ENCODE results near the gene IL17RA. TPM values are rescaled to one million over a fixed set of nuclear protein-coding genes. Genes with fewer than 3 reads are reported as not detected.
A peak's percentile ranks its signal among the peaks of the same experiment; 100 is the strongest.

The IL17RA gene
- total RNA-seq, 2 experiments from 2014 or later, result 37.8 to 38.7 TPM

DNA sequence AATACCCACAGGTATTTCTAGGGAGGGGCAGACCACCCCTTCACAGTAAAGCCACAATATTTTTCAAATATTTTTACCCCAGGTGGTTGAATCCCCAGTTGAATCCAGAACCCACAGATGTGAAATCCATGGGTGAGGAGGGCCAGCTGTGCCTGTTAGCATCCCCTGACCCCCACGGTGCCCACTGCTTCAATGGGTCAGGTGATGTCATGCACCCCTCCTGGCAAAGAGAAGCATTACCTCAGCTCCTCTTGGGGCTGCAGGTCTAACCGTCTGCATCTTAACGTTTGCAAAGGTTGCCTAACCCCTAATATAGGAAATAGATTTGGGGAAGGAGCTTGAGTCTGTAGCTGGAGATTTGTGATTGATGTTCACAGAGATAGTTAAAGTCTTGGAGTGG, 24.7 kb upstream of the IL17RA start:
- Mint-ChIP-seq H3K4me3 (no peak overlapping the region), H3K9me3 (no peaks in the 10 kb centered on the region), H3K4me1 (no peaks in the 10 kb centered on the region), H3K27ac (no peak overlapping the region), H3K36me3 (ENCODE audit: low read depth) (no peaks in the 10 kb centered on the region), H3K27me3 (peaks cover 23% of the 10 kb centered on the region)
- no peak for DNase-seq
- ChIA-PET CTCF (no interaction called here), POLR2A (no interaction called here)

DNA sequence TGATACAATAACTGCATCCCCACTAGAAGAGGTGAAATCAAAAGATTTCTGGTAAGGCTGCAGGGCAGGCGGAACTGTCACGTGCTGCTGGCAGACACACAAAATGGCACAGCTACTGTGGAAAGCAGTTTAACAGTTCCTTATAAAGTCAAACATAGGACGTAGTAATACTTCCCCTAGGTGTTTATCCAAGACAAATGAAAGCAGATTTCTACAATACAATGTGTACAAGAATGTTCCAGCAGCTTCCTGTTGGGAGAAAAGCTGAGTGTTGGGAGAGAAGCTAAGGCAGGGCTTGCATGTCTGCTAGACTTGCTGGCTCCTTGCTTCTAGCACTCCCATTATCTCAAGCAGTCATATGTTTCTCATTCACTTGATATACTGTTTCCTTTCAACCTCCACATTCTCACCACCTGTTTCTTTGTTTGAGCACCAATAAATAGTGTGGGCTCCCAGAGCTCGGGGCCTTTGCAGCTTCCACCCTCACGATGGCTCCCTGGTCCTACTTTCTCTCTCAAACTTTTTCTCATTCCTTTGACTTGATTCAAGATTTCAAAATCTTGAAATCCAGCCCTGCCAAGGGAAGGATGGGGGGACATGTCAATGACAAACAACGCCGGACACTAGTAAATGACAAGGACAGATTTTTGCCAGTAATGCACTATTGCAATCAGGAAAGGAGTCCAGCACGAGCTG, 21.2 kb upstream of the IL17RA start:
- Mint-ChIP-seq H3K4me3 (no peak overlapping the region), H3K36me3 (ENCODE audit: low read depth) (no peaks in the 10 kb centered on the region), H3K27ac (no peak overlapping the region), H3K4me1 (no peaks in the 10 kb centered on the region), H3K9me3 (no peaks in the 10 kb centered on the region), H3K27me3 (peaks cover 24% of the 10 kb centered on the region)
- ChIA-PET POLR2A (no interaction called here), CTCF (no interaction called here)
- no peak for DNase-seq

DNA sequence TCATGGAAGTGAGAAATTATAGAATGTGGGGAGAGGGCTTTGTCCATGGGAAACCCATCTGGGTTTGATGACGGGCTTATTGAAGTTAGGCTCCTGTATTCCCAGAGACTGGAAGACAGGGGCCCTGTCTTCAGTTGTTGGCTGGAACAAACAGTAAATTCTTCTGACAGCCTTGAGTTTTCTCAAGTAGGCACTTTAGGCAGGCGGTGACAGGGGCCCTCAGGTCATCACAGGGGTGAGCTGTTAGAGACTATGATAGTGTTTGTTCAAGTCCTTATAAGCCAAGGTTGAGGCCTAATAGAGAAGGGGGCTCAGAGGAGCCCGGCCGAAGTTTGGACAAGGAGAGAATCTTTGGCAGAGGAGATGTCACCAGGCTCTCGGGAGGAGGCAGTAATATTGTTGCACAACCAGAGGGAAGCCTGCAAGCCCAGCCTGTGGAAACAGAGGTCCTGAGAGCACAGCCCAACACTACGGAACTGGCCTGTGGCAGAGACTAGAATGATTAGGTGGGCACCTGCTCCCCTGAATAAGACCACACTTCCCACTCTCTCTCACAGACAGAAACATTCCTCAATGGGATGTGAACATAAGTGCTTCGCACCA, 20.2 kb upstream of the IL17RA start:
- Mint-ChIP-seq H3K4me3 (no peak overlapping the region), H3K27me3 (peaks cover 27% of the 10 kb centered on the region), H3K27ac (no peak overlapping the region), H3K9me3 (no peaks in the 10 kb centered on the region), H3K4me1 (no peaks in the 10 kb centered on the region), H3K36me3 (ENCODE audit: low read depth) (no peaks in the 10 kb centered on the region)
- POLR2A ChIA-PET, result no interaction called here
- CTCF ChIA-PET, result no interaction called here
- DNase-seq, result no peak

DNA sequence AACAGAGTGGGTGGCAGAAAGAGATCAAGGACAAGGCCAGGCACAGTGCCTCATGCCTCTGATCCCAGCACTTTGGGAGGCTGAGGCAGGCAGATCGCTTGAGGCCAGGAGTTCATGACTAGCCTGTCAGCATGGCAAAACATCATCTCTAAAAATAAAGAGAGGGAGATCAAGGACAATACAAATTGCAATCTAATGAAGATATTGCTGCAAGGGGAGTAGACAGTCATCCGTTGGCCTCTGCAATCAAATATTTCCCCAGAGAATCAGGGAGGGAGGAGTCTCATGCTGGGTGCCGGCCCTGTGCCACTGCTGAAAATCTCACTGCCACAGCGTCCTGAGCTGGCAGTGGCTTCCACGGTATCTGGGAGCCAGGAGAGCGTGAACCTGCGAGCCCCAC, 19.4 kb upstream of the IL17RA start:
- Mint-ChIP-seq H3K4me3 (no peak overlapping the region), H3K9me3 (no peaks in the 10 kb centered on the region), H3K27ac (no peak overlapping the region), H3K4me1 (no peaks in the 10 kb centered on the region), H3K36me3 (ENCODE audit: low read depth) (no peaks in the 10 kb centered on the region), H3K27me3 (peaks cover 31% of the 10 kb centered on the region)
- ChIA-PET CTCF (no interaction called here), POLR2A (no interaction called here)
- DNase-seq, result no peak

DNA sequence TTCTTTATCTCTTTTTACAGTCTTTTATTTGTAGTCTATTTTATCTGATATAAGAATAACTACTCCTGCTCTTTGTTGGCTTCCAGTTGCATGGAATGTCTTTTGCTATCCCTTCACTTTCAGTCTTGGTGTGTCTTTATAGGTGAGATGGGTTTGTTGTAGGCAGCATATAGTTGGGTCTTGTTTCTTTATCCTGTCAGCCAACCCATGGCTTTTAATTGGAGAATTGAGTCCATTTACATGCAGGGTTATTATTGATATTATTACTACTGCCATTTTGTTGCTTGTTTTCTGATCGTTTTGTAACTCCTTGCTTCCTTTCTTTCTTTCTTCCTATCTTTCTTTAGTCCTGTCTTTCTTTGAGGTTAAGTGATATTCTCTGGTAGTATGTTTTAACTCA, 11.9 kb upstream of the IL17RA start:
- Mint-ChIP-seq H3K36me3 (ENCODE audit: low read depth) (no peaks in the 10 kb centered on the region), H3K4me3 (no peak overlapping the region), H3K27me3 (peaks cover 56% of the 10 kb centered on the region), H3K27ac (no peak overlapping the region), H3K4me1 (peaks cover 18% of the 10 kb centered on the region), H3K9me3 (no peaks in the 10 kb centered on the region)
- ChIA-PET POLR2A (no interaction called here), CTCF (interaction anchor here (0.6 to 1.7 kb wide), 2 partner anchors 21 to 99 kb away, joined by 3 read pairs; no protein-coding TSS in a partner anchor)
- DNase-seq, result no peak

DNA sequence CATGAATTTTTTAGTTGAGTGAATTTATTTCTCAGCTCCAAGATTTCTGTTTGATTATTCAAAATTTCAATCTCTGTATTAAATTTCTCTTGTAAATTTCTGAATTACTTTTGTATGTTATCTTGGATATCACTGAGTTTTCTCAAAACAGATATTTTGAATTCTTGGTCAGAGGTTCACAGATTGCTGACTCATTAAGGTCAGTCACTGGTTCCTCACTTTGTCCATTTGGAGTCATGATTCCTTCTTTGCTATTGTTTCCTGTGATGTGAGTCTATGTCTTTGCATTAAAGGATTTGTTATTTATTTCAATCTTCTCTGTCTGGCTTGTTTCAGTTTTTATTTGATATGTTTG, 10.2 kb upstream of the IL17RA start:
- Mint-ChIP-seq H3K27ac (no peak overlapping the region), H3K4me3 (no peak overlapping the region), H3K36me3 (ENCODE audit: low read depth) (no peaks in the 10 kb centered on the region), H3K27me3 (peaks cover 54% of the 10 kb centered on the region), H3K9me3 (no peaks in the 10 kb centered on the region), H3K4me1 (peaks cover 18% of the 10 kb centered on the region)
- ChIA-PET CTCF (interaction anchor here (0.6 to 5.8 kb wide), 13 partner anchors 13 to 699 kb away, joined by 3 to 69 read pairs (median 6); no protein-coding TSS in a partner anchor), POLR2A (interaction anchor here (1.6 to 3.0 kb wide), 2 partner anchors 13 to 97 kb away, joined by 4 to 16 read pairs; no protein-coding TSS in a partner anchor)
- DNase-seq, result no peak

DNA sequence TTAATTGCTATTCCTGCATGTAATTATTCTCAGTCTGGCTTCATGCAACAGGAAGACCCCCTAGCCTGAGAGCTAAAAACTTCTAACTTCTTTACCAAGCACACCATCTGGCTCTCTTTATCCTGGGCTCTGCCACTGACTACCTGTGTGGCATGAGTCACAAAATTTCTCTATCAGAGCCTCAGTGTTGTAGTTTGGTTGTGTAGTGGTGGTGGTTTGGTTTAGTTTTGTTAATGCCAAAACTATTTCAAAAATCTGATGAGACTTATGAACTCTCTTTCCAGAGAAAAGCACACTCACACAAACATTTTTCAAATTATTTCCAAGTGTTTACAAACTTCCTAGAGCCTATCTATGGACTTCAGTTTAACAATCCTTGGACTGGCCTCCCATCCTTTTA, 7.5 kb upstream of the IL17RA start:
- ChIA-PET POLR2A (no interaction called here), CTCF (interaction anchor here (1.3 to 5.8 kb wide), 3 partner anchors 80 to 426 kb away, joined by 3 to 69 read pairs (median 47); no protein-coding TSS in a partner anchor)
- peaks cover 51% of the 10 kb centered on the region for H3K27me3 Mint-ChIP-seq
- no peaks in the 10 kb centered on the region for H3K9me3 Mint-ChIP-seq
- H3K36me3 Mint-ChIP-seq (ENCODE audit: low read depth), result no peaks in the 10 kb centered on the region
- peaks cover 18% of the 10 kb centered on the region for H3K4me1 Mint-ChIP-seq
- H3K27ac Mint-ChIP-seq, result no peak overlapping the region
- no peak overlapping the region for H3K4me3 Mint-ChIP-seq
- no peak for DNase-seq

DNA sequence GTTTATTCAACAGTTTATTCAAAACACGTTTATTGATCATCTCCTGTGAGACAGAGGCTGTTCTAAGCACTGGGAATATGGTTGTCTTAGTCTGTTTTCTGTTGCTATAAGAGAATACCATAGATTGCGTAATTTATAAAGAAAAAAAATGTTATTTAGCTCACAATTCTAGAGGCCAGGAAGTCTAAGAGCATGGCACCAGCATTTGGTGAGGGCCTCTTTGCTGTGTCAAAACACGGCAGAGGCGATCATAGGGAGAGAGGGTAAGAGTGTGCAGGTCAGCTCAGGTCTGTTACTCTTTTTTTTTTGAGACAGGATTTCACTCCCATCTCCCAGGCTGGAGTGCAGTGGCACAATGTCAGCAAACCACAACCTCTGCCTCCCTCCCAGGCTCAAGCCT, 5.2 kb upstream of the IL17RA start:
- CTCF ChIA-PET, result interaction anchor here (1.3 kb wide), 1 partner anchor 92 kb away, joined by 4 read pairs; no protein-coding TSS in a partner anchor

DNA sequence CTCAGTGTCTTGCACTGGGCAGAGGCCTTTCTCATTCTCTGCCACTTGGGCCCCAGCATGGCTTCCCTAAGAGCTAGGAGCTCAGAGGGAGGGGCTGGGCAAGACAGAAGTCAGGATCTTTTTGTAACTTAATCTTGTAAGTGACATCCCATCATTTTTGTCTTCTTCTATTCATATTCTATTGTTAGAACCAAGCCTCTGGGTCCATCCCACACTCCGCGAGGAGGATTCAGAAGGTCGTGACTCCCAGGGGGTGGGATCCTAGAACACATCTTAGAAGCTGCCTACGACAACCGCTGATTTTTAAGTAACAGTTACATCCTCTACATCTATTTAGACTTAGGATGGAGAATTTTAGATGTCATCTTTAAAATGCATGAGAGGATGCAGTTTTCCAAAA, 1.5 kb upstream of the IL17RA start:
- CTCF ChIA-PET, result interaction anchor here (1.8 kb wide), 1 partner anchor 89 kb away, joined by 4 read pairs; no protein-coding TSS in a partner anchor
- no peak for DNase-seq
- peaks cover 26% of the 10 kb centered on the region for H3K27me3 Mint-ChIP-seq
- peaks cover 39% of the 10 kb centered on the region for H3K4me1 Mint-ChIP-seq
- POLR2A ChIA-PET, result no interaction called here
- peak overlapping the region; percentile 8 for H3K4me3 Mint-ChIP-seq
- peaks cover 16% of the 10 kb centered on the region for H3K36me3 Mint-ChIP-seq (ENCODE audit: low read depth)
- no peaks in the 10 kb centered on the region for H3K9me3 Mint-ChIP-seq
- H3K27ac Mint-ChIP-seq, result peak overlapping the region; percentile 12

More for the DNA sequence above, 5.2 kb upstream of the IL17RA start:
- H3K4me1 Mint-ChIP-seq, result peaks cover 29% of the 10 kb centered on the region
- POLR2A ChIA-PET, result no interaction called here
- no peaks in the 10 kb centered on the region for H3K36me3 Mint-ChIP-seq (ENCODE audit: low read depth)
- no peak overlapping the region for H3K27ac Mint-ChIP-seq
- peaks cover 33% of the 10 kb centered on the region for H3K27me3 Mint-ChIP-seq
- no peak overlapping the region for H3K4me3 Mint-ChIP-seq
- no peak for DNase-seq
- H3K9me3 Mint-ChIP-seq, result no peaks in the 10 kb centered on the region

DNA sequence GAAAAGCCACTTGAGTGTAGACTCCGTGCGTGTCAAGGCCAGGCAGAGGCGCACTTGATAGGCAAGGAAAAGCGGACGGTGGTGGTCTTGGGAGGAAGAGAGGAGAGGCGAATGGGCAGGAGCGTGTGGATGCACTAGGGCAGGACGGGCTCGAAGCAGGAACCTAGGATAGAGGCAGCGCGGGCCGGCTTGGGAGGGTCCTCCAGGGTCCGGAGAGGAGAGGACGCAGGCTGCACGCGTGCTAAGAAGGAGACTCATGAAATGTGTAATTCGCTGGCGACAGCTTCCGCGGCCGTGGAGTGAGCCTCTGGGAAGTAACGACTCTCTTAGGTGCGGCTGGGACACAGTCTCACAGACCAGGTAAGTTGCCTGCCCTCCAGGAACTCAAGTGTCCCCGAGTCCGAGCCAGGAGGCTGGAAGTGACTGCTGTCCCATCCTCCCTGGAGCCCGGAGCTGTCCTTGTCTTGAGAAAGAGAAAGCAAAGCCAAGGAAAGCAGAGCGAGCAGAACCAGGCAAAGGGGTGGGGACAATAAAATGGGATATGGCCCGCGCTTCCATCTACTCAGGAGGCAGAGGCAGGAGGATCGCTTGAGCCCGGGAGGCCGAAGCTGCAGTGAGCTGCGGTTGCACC, 874 bp upstream of the IL17RA start:
- ChIA-PET POLR2A (interaction anchor here (1.0 kb wide), 1 partner anchor 23 kb away, joined by 4 read pairs; no protein-coding TSS in a partner anchor), CTCF (no interaction called here)
- Mint-ChIP-seq H3K27ac (no peak overlapping the region), H3K4me1 (peaks cover 42% of the 10 kb centered on the region), H3K27me3 (peaks cover 26% of the 10 kb centered on the region), H3K36me3 (ENCODE audit: low read depth) (peaks cover 16% of the 10 kb centered on the region), H3K4me3 (peak overlapping the region; percentile 78), H3K9me3 (no peaks in the 10 kb centered on the region)
- no peak for DNase-seq

DNA sequence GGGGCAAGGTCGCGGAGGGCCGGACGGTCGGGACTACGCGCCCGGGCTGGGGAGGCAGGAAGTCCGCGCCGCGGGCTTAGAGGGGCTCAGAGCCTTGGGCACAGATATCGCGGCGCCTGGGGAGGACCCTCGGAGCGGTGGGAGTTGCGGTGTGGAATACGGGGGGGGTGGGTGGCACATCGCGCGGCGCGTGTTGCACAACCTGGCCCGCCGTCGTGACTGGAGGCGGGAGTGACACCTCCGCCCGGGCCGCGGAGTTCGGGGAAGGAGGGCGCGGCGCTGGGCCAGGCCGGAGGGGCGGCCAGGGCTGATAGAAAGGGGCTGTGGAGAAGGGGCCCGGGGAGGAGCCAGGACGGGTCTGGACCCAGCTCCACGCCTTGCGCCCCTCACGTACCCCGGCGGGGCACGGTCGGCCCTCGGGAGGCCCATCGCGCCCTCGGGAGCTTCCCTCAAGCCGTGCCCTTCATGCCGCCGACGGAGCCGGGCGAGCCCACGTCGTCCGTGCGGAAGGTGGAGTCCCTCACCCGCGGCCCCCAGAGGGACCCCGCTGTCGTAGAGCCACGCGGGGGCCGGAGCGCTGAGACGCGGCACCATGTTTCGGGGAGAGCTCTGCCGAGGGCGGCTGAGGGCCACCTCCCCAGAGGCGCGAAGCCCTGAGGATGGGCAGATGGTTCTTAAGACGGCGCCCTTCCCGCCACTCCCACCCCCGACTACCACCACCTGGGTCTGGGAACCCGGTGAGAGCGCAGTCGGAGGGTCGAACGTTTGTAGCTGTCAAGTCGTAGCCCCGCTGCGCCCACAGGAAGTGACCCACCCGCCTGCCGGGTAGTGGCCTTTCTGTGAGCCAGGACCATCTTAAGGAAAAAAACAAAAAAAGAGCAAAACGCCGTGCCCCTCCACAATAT, 729 bp downstream of the IL17RA start:
- ChIA-PET POLR2A (interaction anchor here (0.9 to 4.5 kb wide), 5 partner anchors 10 to 79 kb away, joined by 3 to 39 read pairs (median 4); partner anchors contain the start of gene HDHD5), CTCF (interaction anchor here (0.6 to 4.3 kb wide), 2 partner anchors 86 to 1064 kb away, joined by 4 to 18 read pairs; partner anchors contain the start of gene USP18)
- Mint-ChIP-seq H3K36me3 (ENCODE audit: low read depth) (peaks cover 19% of the 10 kb centered on the region), H3K27ac (peak overlapping the region; percentile 62), H3K4me1 (peaks cover 50% of the 10 kb centered on the region), H3K4me3 (peak overlapping the region; percentile 81), H3K9me3 (no peaks in the 10 kb centered on the region), H3K27me3 (peaks cover 17% of the 10 kb centered on the region)
- DNase-seq, result peak; percentile 33

DNA sequence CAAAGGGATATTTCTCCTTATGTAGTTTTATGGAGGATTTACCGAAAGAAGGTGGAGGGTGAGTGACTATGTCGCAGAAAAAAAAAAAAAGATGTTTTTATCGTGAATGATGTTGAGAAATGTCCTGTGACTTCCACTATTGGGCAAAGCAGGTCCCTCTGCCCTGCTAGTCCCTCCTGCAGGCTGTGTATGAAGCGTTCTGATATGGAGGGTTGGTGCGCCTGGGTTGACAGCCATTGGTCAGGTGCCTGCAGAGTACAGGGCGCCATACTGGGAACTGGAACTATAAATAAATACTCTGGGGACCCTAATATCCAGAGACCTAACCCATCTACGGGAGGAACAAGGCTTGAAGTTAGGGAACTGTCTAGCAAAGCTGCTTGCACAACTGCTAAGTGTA, 1.5 kb downstream of the IL17RA start:
- CTCF ChIA-PET, result interaction anchor here (0.6 to 4.3 kb wide), 2 partner anchors 85 to 150 kb away, joined by 3 to 18 read pairs; no protein-coding TSS in a partner anchor
- no peak for DNase-seq
- Mint-ChIP-seq H3K27ac (peak overlapping the region; percentile 68), H3K4me3 (peak overlapping the region; percentile 81), H3K9me3 (no peaks in the 10 kb centered on the region), H3K36me3 (ENCODE audit: low read depth) (peaks cover 25% of the 10 kb centered on the region), H3K4me1 (peaks cover 55% of the 10 kb centered on the region), H3K27me3 (peaks cover 12% of the 10 kb centered on the region)
- POLR2A ChIA-PET, result interaction anchor here (1.2 to 4.5 kb wide), 6 partner anchors 12 to 85 kb away, joined by 6 to 39 read pairs (median 8); partner anchors contain the start of gene HDHD5

Data from activated CD4-positive, alpha-beta memory T cell treated with anti-CD3 and anti-CD28 coated beads, Interleukin-2, amount 10 ng/mL, durations not matched to agents 7 days and 5 days (primary cell).